T-helper 2 cell treated with Interferon-gamma antibody and Interleukin-4, amounts not matched to agents 100 ng/mL and 5 ng/mL, for 36 hours (primary cell): ENCODE measurements around the gene PCDHA11. TPM values are rescaled to one million over a fixed set of nuclear protein-coding genes. Genes with fewer than 3 reads are reported as not detected.

Experiments
- total RNA-seq: library from RNA; stranded (reverse); gene quantifications from 2 replicates; pipeline ENCODE4 v1.2.3, GENCODE V29; 2022

Gene PCDHA11
- total RNA-seq, 1 donor from 2014 or later = not detected

Other genes starting within 250 kb of the PCDHA11 start
- gene CD14, start 235.8 kb upstream of the PCDHA11 start, total RNA-seq = 0.27 and 0.32 TPM in 2 replicates
- gene TMCO6, start 229.5 kb upstream of the PCDHA11 start, total RNA-seq = 36.4 and 38.6 TPM in 2 replicates
- gene NDUFA2, start 221.3 kb upstream of the PCDHA11 start, total RNA-seq = 68.5 and 73.4 TPM in 2 replicates
- gene IK, start 221.1 kb upstream of the PCDHA11 start, total RNA-seq = 111 and 115 TPM in 2 replicates
- 35.9 and 36.9 TPM in 2 replicates for gene WDR55, start 204.1 kb upstream of the PCDHA11 start, total RNA-seq
- gene DND1, start 195.4 kb upstream of the PCDHA11 start, total RNA-seq = 2.8 and 3.2 TPM in 2 replicates
- 83.4 and 84.8 TPM in 2 replicates for gene HARS1, start 177.6 kb upstream of the PCDHA11 start, total RNA-seq
- 31.1 and 33.8 TPM in 2 replicates for gene HARS2, start 177.5 kb upstream of the PCDHA11 start, total RNA-seq
- 56.7 and 57.6 TPM in 2 replicates for gene ZMAT2, start 168.5 kb upstream of the PCDHA11 start, total RNA-seq
- gene PCDHA1, start 82.8 kb upstream of the PCDHA11 start, total RNA-seq = not detected in 2 replicates
- not detected in 2 replicates for gene PCDHA2, start 74.1 kb upstream of the PCDHA11 start, total RNA-seq
- gene PCDHA3, start 67.9 kb upstream of the PCDHA11 start, total RNA-seq = not detected in 2 replicates
- gene PCDHA4, start 61.9 kb upstream of the PCDHA11 start, total RNA-seq = not detected in 2 replicates
- gene PCDHA5, start 47.3 kb upstream of the PCDHA11 start, total RNA-seq = not detected in 2 replicates
- not detected in 2 replicates for gene PCDHA6, start 41.0 kb upstream of the PCDHA11 start, total RNA-seq
- gene PCDHA7, start 34.7 kb upstream of the PCDHA11 start, total RNA-seq = not detected in 2 replicates
- not detected in 2 replicates for gene PCDHA8, start 27.8 kb upstream of the PCDHA11 start, total RNA-seq
- gene PCDHA9, start 20.6 kb upstream of the PCDHA11 start, total RNA-seq = not detected in 2 replicates
- not detected in 2 replicates for gene PCDHA10, start 13.1 kb upstream of the PCDHA11 start, total RNA-seq
- not detected in 2 replicates for gene PCDHA12, start 6.4 kb downstream of the PCDHA11 start, total RNA-seq
- not detected in 2 replicates for gene PCDHA13, start 13.2 kb downstream of the PCDHA11 start, total RNA-seq
- gene PCDHAC1, start 57.3 kb downstream of the PCDHA11 start, total RNA-seq = not detected in 2 replicates
- not detected in 2 replicates for gene PCDHAC2, start 97.5 kb downstream of the PCDHA11 start, total RNA-seq
- gene PCDHB1, start 182.4 kb downstream of the PCDHA11 start, total RNA-seq = not detected in 2 replicates
- 0.09 and 0.14 TPM in 2 replicates for gene PCDHB2, start 225.7 kb downstream of the PCDHA11 start, total RNA-seq
- gene PCDHB3, start 231.5 kb downstream of the PCDHA11 start, total RNA-seq = not detected in 2 replicates